GM12865 (cell line): Measurements from ENCODE around the gene DIS3L2.

ENCODE experiments used
- DNase-seq: peaks from one replicate; pipeline ENCODE4 v3.0.0; 2010; ENCODE audit warnings: low read depth
- H3K4me3 ChIP-seq: 2 replicates; pipeline ENCODE4 v1.5.1; 2011; ENCODE audit warnings: mild to moderate bottlenecking, low read depth, low read length, control low read depth
- TF ChIP-seq, protein P1 (sequence below): IDR thresholded peaks from 2 replicates; pipeline ENCODE4 v1.5.1; 2011; ENCODE audit warnings: low read length, control low read depth, low read depth, inconsistent platforms; ENCODE audit not compliant: insufficient read depth; ENCODE audit errors: missing control alignments

The DIS3L2 gene

DNA sequence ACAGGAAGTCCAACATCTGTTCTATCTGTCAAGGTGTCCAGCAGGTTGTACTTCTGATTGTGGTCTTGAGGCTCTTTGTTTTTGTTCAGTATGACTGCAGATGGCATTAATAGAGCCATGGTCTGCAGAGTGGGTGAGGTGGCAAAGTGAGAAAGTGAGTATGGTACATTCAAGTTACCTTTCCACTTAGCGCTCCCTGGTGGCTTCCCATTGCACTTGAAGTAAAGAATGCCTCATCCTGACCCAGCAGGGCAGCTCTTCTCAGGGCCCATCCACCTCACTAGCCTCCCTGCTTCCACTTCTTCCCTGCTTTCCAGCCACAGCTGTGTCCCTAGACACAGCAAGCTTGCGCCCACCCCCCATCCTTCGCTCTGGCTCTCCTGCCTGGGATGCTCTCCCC lies 269.0 kb downstream of the DIS3L2 start:
- no peak overlapping the region for H3K4me3 ChIP-seq
- TF ChIP-seq, protein P1, sequence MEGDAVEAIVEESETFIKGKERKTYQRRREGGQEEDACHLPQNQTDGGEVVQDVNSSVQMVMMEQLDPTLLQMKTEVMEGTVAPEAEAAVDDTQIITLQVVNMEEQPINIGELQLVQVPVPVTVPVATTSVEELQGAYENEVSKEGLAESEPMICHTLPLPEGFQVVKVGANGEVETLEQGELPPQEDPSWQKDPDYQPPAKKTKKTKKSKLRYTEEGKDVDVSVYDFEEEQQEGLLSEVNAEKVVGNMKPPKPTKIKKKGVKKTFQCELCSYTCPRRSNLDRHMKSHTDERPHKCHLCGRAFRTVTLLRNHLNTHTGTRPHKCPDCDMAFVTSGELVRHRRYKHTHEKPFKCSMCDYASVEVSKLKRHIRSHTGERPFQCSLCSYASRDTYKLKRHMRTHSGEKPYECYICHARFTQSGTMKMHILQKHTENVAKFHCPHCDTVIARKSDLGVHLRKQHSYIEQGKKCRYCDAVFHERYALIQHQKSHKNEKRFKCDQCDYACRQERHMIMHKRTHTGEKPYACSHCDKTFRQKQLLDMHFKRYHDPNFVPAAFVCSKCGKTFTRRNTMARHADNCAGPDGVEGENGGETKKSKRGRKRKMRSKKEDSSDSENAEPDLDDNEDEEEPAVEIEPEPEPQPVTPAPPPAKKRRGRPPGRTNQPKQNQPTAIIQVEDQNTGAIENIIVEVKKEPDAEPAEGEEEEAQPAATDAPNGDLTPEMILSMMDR: peak; percentile 35
- DNase-seq: peak; percentile 57

DNA sequence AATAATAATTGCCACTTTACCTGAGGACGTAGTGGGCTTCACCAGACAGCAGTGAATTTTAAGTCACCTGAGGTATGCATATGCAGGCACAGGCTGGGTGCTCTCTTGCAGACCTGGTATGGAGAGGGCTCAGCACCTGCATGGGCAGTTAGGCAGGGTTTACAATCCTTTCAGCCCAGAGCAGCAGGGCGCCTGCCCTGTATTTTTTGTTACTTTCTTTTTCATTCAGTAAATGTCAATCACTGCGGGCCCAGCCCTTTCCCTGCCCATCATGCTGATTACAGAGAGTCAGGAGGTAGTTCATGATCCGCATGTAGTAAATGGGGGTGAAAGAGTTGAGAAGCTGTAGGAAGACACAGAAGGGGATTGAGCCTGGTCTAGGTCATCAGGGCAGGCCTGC lies 270.0 kb downstream of the DIS3L2 start:
- no peak for DNase-seq
- TF ChIP-seq, protein P1: no peak
- H3K4me3 ChIP-seq: no peak overlapping the region

DNA sequence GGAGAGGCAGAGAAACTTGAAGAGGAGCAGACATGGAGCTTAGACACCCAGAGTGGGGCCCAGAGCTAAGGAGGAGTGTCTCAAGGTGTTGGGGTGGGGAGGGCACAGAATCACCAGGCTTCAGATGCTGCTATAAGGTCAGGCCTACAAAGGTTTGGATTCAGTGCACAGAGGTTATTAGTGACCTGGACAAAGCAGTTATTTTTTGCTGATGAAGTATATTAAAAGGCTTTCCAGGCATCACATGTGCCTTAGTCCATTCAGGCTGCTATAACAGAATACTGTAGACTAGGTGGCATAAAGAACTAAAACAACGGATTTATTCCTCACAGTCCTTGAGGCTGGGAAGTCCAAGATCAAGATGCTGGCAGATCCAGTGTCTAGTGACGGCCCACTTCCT lies 271.4 kb downstream of the DIS3L2 start:
- no peak for DNase-seq
- TF ChIP-seq, protein P1: no peak
- H3K4me3 ChIP-seq: no peak overlapping the region

DNA sequence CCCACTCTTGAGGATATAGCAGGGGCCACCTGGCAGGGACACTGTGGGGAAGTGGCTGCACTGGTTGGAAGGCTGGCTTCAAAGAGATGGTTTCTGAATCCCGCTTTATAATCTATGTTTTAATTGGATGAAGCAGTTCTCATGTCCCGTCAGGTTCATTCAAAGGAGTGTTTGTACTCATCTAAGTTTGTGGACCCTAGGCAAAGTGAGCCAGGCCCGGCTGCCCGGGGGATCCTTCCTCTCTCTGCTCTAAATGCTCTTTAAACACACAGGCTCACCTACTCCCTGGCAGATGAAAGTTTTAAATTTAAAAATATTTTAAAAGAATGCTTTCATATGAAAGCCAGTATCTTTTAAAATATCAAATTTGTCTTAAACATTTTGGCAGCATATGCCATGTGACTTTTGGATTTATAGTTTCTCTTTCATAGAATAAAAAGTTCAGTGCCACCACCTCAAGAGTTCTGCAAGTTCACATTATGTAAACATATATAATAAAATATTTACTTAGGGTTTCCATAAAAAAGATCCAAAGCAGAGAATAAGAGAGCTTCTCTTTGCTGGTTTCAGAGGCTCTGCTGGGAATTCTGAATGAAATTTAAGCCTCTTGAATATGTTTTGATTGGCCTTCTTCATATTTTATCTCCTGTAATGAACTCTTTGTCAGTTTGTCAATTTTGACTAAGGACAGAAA lies 273.6 kb downstream of the DIS3L2 start:
- TF ChIP-seq, protein P1: no peak
- DNase-seq: no peak
- H3K4me3 ChIP-seq: no peak overlapping the region

DNA sequence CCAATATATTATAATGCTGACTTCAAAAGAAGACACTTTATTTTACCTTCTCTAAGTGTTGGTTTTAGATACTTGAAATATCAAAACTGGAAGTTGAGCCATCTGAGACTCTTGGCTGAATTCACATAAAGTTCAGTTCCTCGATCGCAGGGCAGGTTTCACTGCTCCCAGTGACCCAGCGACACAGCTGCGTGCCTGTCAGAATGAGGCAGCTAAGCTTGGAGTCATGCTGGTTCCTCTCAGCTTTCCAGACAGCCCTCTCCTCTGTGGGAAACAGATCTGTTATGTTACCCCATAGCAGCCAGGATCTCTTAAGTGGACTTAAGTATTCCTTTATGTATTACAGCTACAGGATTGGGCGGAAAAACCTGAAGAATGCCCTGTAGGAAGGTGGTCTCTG lies 274.2 kb downstream of the DIS3L2 start:
- TF ChIP-seq, protein P1: no peak
- no peak for DNase-seq
- H3K4me3 ChIP-seq: no peak overlapping the region

DNA sequence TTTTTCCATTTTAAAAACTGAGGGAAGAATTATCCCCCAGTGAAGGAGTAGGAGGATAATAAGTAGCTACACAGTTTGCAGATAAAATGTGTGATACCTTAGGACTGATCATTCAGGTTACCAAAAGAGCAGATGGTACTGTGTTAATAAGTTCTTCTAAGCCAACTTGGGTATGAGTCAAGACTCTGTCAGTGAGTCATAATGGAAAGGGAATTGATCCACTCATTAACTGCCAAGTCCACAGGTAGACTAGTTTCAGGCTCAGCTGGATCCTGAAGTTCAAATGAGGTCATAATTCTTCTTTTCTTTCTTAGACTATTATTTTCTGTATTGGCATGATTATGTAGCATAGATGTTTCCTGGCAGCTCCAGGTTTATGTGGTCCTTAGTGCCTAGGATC lies 274.7 kb downstream of the DIS3L2 start:
- DNase-seq: peak; percentile 59
- H3K4me3 ChIP-seq: no peak overlapping the region
- TF ChIP-seq, protein P1: no peak

DNA sequence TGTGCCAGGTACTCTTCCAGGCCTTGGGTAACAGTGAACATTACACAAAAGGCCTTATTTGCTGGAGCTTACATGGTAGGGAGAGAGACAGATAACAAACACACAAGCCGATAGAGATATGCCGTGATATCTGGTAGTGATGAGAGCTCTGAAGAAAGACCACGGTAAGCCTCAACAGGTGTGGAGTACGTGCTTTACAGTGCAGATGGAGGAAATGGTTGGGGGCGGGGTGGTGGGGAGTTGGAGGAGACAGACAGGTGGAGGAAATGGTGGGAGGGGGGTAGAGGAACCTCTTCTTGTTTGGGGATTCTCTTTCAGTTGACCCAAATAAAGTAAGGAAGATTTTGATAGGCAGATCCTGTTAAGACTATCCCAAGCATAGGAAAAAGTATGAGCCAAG lies 276.0 kb downstream of the DIS3L2 start:
- no peak overlapping the region for H3K4me3 ChIP-seq
- TF ChIP-seq, protein P1: no peak
- DNase-seq: no peak
